ENCODE results near the gene SLBP. TPM values are rescaled to one million over a fixed set of nuclear protein-coding genes. Genes with fewer than 3 reads are reported as not detected.

SLBP gene
- total and polyA plus RNA-seq, 10 of the 15 experiments (the other 5 are each of a cell fraction or from before 2014, with no cell fraction given): 94.4 to 278 (median 158) TPM

- TF ChIP-seq CBX3 (IDR thresholded peaks at IDR 0.05; ENCODE audit: borderline replicate concordance, low read depth) (no peak), MEF2A (IDR thresholded peaks at IDR 0.05; ENCODE audit: insufficient read depth, low read depth, low read length) (no peak), SPI1 (IDR thresholded peaks at IDR 0.05; ENCODE audit: borderline replicate concordance, insufficient read depth, low read depth, low read length) (no peak), NFYA (IDR thresholded peaks at IDR 0.05; ENCODE audit: borderline replicate concordance, low read depth, low read length) (no peak), LARP7 (IDR thresholded peaks at IDR 0.05) (no peak), ZNF24 (IDR thresholded peaks at IDR 0.05) (no peak), ZBTB11 (CRISPR knock-in tag; IDR thresholded peaks at IDR 0.05) (no peak), NFYB (IDR thresholded peaks at IDR 0.05; ENCODE audit: insufficient read depth, low read depth, low read length) (no peak), ATF3 (IDR thresholded peaks at IDR 0.05; ENCODE audit: borderline replicate concordance, extremely low read depth, low read depth, low read length) (no peak), POU2F2 (IDR thresholded peaks at IDR 0.05; ENCODE audit: borderline replicate concordance, low read depth, low read length) (peak; percentile 16; the same call in 1 of the 3 replicates)
These were observed 34.2 kb upstream of the SLBP start (continued) for GRCh38 chr4:1746265-1746691.

Data from GM12878 (cell line).